Measurements from ENCODE around the gene AUTS2.

AUTS2 gene

GRCh38 chr7:69845721-69846495 is 247.6 kb downstream of the AUTS2 start:
- DNase-seq (ENCODE audit: low read depth, low spot score) = no peak

DNA sequence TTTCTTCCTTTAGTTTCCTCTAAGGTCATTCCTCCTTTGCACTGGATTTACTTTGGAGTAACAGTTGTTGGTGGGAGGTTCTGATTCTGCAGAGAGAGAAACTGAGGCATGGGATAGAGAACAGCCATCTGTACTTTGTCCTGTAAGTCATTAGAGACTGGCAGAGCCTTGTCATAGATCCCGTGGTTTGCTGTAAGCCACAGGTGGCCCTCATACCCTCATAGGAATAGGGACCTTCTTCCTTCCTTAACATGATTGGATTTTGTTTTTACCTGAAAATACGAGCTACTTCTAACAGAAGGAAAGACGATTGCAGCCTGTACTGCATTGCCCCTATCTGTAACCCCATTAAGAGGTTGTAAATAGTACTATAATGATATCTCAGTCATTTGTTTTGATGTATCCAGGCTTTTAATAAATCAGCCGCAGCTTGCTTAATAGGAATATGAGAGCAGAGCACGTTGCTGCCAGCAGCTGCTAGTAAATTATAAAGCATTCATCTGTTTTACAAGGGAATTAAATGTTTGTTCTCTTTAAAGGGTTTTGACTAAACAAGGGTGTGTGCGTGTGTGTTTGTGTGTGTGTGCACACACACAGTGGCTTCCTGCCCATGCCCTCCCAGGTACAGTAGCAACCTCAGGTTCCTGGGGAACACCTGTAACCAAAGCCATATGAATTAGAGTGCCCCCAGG is 249.8 kb downstream of the AUTS2 start:
- DNase-seq (ENCODE audit: low read depth, low spot score) = no peak

- DNase-seq (ENCODE audit: low read depth, low spot score) = no peak
These were observed 251.0 kb downstream of the AUTS2 start for GRCh38 chr7:69849268-69849667.

DNA sequence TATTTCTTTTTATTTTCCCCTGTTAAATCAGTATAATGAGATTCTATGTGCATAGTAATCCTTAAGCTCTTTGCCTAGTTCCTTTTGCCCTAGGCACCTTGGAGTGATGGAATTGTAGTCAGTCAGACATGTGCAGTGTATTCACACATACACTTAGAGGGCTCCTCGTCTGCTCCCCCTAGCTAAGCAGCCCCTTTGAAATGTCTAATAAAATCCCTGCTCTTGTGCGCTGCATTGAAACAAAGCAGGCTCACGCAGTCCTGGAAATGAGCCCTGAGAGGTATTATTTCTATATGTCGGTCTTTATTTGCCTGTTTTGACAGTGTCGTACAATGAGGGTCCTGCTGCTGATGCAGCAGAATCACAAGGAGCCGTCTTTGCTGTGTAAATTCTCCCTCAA is 258.7 kb downstream of the AUTS2 start:
- no peak for DNase-seq (ENCODE audit: low read depth, low spot score)

DNA sequence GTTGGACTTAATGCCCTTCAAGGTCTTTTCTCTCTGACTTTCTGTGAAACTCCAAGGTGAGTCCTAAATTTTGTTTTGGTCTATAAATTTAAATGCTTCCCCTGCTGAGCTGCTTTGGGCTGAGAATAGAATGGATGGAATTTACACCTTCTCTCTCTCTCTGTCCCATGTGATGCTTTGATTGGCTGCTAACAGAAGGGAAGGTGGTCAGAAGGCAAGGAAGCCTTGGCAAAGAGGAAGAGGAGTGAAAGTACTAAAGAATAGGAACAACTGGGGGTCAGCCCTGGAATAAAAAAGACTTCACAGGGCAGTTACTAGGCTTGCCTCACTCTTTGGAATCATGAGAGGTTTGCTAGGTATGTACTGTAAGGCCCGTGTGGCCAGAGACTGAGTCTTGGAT is 260.2 kb downstream of the AUTS2 start:
- no peak for DNase-seq (ENCODE audit: low read depth, low spot score)

DNA sequence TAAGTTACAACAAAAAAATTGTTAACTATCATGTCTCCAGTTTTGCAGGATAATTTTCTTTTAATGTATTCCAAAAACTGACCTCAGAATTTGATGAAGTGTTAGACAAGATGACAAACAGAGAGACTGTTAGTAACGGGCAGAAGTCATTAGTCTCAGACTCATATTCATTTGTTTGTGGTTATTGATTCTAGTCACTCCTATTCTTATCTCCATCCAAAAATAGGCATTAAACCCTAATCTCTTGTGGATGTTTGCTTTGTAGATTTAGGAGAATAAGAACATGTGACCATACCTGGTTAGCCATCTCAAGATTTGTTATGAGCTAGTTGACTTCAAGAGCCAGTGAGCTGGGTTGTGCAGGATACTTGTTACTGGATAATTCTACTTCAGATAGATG is 261.1 kb downstream of the AUTS2 start:
- DNase-seq (ENCODE audit: low read depth, low spot score) = no peak

GRCh38 chr7:69860486-69860885 is 262.2 kb downstream of the AUTS2 start:
- DNase-seq (ENCODE audit: low read depth, low spot score) = no peak

- no peak for DNase-seq (ENCODE audit: low read depth, low spot score)
These were observed 262.8 kb downstream of the AUTS2 start for GRCh38 chr7:69860941-69861622.

DNA sequence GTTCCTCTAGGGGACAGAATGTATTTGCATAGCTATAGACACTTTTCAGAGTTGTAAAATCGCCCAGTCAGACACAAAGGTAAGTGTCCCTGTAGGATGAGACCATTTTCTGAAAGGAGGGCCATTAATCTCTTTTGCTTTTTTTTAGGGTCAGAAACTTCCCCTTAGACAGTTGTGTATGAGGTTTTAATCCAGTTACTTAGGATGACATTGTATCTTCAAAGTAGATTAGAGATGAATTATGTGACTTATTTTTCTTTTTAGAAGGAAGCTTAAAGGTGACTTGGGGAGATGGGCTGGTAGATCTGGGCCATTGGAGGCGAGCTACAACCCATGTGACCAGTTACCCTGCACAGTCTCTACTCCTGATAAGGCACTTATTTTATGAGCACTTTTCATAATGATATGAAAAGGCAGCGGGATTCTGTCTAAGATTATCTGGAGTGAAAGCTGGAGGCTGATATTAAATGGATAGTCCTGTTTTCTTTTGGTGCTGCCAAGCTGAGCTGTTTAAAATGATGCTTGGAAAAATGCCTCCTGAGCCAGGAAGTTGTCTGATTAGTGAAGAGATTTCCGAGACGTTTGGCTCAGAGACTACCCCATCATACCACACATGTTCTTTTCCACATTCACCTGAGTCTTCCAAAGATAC is 264.3 kb downstream of the AUTS2 start:
- no peak for DNase-seq (ENCODE audit: low read depth, low spot score)

GRCh38 chr7:69864274-69864673 is 266.0 kb downstream of the AUTS2 start:
- no peak for DNase-seq (ENCODE audit: low read depth, low spot score)

GRCh38 chr7:69864822-69865221 is 266.5 kb downstream of the AUTS2 start:
- DNase-seq (ENCODE audit: low read depth, low spot score) = no peak

- no peak for DNase-seq (ENCODE audit: low read depth, low spot score)
These were observed 270.6 kb downstream of the AUTS2 start for GRCh38 chr7:69868921-69869320.

- DNase-seq (ENCODE audit: low read depth, low spot score) = no peak
These were observed 273.1 kb downstream of the AUTS2 start for GRCh38 chr7:69871213-69871885.

- DNase-seq (ENCODE audit: low read depth, low spot score) = no peak
These were observed 273.8 kb downstream of the AUTS2 start for GRCh38 chr7:69871886-69872569.

- DNase-seq (ENCODE audit: low read depth, low spot score) = no peak
These were observed 275.2 kb downstream of the AUTS2 start for GRCh38 chr7:69873512-69873911.

GRCh38 chr7:69878015-69878414 is 279.7 kb downstream of the AUTS2 start:
- DNase-seq (ENCODE audit: low read depth, low spot score) = no peak

- DNase-seq (ENCODE audit: low read depth, low spot score) = no peak
These were observed 280.3 kb downstream of the AUTS2 start for GRCh38 chr7:69878591-69878990.

- no peak for DNase-seq (ENCODE audit: low read depth, low spot score)
These were observed 281.7 kb downstream of the AUTS2 start for GRCh38 chr7:69879989-69880388.

- DNase-seq (ENCODE audit: low read depth, low spot score) = no peak
These were observed 282.6 kb downstream of the AUTS2 start for GRCh38 chr7:69880840-69881239.

GRCh38 chr7:69882269-69882668 is 284.0 kb downstream of the AUTS2 start:
- no peak for DNase-seq (ENCODE audit: low read depth, low spot score)

- DNase-seq (ENCODE audit: low read depth, low spot score) = no peak
These were observed 285.2 kb downstream of the AUTS2 start for GRCh38 chr7:69883399-69883891.
